SK-N-MC (cell line): Measurements from ENCODE around the gene TNFRSF1A.

Source experiments
- EZH2 ChIP-seq: fragments of 200-600 bp; sonication (generic); IDR thresholded peaks from one replicate; pipeline ENCODE4 v1.6.1; 2017; ENCODE audit warnings: antibody characterized with exemption
- POLR2AphosphoS5 ChIP-seq: IDR thresholded peaks from 2 replicates; pipeline ENCODE4 v1.6.1; 2012; ENCODE audit warnings: mild to moderate bottlenecking, low read depth, low read length, borderline replicate concordance

GRCh38 chr12:6351622-6352021 is 9.7 kb upstream of the TNFRSF1A start:
- TF ChIP-seq EZH2 = no peak
- TF ChIP-seq POLR2AphosphoS5 = no peak
